Activated CD4-positive, alpha-beta T cell treated with anti-CD3 and anti-CD28 coated beads for 48 hours (primary cell): ENCODE data around the gene TMEM100.

Experiments
- DNase-seq: peaks from one replicate; pipeline ENCODE4 v3.0.0-alpha.2; 2020

Gene TMEM100, protein sequence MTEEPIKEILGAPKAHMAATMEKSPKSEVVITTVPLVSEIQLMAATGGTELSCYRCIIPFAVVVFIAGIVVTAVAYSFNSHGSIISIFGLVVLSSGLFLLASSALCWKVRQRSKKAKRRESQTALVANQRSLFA

DNA sequence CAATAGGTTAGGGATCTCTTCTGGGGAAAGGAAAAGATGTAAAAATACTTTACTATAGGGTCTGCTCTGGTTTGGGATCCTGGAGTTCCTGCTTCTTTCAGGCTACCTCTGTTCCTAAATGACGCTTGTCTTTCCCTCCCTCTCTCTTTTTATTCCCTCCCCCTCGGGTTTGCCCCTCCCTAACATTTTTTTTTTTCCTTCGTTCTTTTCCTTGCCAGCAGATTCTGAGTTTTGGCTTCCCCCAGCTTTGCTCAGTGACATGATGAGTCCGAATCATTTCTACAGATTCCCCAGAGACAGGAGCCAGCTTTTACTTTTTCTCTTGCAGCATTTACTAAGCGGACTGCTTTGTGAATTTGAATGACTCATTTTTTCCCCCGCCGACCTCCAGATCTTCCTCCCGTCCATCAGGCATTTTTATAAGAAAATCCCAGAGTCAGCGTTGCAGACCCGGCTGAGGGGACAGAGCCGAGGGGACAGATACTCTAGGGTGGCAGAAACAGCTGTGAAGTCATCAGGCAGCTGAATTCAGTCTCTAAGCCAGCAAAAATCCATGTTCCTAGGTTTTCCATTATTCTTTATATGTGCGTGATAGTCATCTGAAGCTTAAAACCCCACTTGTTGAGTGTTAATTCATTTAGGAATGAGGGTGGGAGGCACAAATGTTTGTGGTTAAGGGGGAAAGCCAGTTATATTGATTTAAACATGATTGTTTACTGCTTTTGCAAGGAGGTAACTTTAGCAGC is at the start of gene TMEM100:
TSS of gene TMEM100 (minus strand) at position 123 of the 746 bp plus-strand sequence. CDS start 1,794 bp downstream, outside the sequence.
- DNase-seq = no peak

DNA sequence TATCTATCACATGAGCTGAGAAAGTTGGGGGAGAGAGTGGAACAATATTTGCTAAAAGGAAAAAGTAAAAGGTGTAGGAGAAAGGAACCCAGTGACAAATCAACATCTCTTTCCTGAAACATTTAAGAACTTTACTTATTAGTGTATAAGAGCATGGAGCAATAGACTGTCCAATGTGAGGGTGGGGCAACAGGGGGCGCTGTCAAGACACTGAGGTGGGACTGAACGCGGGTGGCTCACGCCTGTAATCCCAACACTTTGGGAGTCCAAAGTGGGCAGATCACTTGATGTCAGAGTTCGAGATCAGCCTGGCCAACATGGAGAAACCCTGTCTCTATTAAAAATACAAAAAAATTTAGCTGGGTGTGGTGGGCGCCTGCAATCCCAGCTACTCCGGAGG is 49.4 kb upstream of the TMEM100 start:
- DNase-seq = no peak

DNA sequence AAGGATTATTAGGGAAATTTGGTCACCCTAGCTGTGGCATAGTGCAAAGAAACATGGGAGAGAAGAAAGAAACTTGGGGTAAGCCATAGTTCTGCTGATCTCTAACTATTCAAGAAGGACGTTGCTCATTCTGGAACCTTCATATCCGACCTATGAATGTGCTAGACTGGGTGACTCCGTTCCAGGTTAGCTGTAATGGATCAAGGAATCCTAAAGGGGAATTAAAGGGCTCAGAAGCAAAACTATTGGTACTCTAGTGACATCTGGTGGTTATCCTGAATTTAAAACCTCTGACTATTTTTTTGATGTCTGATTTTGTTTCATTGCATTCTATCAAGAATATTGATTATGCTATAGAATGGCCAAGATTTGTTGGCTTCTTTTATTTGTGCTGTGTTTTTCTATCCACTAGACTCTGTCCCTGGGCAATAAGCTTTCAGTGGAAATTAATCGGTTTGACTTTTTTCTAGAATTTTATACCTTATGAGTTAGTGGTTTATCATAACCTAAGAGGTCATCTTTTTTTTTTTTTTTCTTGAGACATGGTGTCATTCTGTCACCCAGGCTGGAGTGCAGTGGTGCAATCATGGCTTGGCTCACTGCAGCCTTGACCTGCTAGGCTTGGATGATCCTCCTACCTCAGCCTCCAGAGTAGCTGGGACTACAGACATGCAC is 47.7 kb upstream of the TMEM100 start:
- no peak for DNase-seq

DNA sequence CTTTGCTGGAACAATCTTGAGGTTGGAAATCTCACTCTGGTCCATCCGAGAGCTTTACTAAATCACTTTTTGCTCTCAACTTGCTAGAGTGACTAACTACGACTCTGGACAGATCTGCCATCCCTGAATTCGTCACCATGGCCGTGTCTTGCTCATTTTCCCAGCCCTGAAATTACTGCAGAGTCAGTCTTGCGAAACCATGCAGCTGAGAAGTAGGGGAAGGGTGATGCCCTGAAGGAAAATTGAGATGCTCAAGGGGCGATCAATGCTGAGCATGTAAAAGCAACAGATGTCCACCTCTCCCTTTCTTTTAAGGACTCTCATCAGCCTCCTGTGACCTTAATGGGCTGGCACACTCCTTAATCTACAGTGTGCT is 46.9 kb upstream of the TMEM100 start:
- no peak for DNase-seq

DNA sequence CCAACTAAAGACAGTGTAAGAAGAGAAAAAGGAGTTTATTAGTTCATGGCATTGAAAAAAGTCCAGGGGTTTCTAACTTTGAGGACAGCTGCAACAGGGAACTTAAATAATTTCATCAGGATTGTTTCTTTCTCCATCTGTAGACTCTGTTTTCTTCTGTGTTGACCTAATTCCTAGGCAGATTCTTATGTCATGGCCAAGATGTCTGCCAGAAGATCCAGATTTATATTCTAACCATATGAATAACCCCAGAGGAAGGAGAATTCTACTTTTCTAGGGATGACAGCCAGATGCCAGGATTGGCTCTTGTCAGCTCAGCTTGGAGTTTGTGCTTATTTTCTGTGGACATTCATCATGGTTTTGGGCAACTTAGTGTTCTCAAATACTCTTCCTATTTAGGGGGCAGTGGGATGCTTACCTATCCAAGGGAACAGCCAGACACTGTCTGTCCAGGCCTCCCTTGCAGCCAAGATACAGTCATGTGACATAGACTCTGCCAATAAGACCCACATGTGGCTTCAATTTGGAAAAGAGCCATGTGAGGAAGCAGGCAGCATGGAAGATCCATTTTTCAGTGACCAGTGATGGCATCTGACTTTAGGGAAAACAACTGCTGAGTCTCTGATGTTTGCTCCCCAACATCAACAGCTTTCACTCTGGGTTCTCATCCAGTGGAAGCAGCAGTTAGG is 46.4 kb upstream of the TMEM100 start:
- DNase-seq = no peak

DNA sequence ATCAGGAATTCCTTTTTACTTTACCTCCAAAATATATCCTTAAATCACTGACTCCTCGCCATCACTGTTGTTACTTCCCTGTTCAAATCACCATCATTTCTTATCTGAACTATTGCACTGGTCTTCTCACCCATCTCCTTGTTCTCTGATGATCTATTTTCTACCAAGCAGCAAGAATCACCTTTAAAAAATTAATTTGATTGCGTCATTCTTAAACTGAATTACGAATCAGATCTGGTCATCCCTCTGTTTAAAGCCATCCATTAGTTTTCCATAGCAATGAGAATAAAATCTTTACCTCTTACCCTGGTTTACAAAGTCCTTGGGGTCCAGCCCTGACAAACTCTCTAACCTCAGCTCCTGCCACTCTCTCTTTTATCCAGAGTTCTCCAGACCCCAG is 42.8 kb upstream of the TMEM100 start:
- DNase-seq = no peak

DNA sequence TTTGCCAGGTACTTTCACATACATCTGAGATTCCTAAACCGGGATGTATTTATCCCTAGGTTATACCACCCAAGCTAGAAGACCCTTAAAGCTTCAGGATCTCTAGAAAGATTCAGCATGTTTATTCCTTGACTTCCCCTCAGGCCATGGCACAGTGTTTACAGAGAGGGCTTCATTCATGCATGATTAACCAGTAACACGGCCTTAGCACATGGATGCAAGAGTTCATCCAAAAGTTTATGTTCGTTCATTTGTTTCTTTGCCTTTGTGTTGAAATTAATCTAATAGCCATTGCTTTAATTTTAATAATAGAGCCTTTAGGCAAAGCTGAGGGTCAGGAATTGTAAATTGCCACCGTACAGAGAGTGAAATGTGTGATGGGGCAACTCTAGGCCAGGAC is 41.9 kb upstream of the TMEM100 start:
- DNase-seq = no peak

DNA sequence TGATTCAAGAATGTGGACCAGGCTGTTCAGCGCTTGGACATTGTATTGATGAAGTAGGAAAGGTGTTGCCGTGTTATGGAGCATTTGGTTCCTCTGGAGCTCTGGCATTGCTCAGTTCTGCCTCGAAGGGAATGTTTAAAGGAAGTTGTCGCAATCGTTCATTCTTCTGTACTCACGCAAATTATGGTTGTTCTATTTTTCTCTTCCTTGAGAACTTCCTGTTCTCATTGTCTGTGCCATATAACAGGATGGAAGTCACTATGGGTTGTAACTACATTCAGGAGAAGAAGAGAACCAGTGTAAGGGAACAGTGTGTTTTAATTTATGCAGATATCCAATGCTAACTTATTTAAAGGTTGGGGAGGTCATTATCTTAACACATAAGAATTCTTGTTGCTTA is 41.2 kb upstream of the TMEM100 start:
- DNase-seq = no peak

DNA sequence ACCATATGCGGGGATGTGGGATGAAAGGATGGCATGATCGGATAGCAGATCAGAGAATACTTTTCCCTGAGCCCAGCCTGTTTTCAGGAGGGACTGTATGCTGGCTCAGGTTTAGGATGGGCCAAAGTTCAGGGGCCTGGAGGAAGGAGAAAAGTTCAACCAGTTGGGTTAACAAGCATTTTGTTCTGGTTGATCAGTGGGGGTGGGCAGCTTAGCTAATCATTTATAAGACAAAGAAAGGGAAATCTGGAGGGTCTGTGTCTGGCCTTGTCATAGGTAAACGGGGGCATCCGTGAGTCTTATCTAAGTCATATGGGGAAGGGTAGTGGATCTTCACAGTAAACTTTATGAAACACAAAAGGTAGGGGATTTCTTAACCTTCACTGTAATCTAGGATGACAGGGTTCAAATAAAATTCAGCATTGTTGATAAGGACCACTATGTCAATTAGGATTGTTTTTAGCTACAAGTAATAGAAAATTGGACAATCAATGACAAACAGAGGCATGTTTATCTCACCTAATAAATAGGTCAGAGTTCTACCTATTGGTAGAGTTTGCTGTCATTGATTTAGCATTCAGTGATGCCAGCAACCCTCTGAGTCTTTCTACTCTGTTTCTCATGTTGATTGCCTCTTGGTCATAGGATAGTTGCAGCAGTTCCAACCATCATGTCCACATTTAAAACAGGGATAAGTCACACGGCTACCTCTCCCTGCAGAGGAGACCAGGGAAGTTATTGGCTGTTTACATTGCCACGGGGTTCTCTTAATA is 39.6 kb upstream of the TMEM100 start:
- DNase-seq = no peak

DNA sequence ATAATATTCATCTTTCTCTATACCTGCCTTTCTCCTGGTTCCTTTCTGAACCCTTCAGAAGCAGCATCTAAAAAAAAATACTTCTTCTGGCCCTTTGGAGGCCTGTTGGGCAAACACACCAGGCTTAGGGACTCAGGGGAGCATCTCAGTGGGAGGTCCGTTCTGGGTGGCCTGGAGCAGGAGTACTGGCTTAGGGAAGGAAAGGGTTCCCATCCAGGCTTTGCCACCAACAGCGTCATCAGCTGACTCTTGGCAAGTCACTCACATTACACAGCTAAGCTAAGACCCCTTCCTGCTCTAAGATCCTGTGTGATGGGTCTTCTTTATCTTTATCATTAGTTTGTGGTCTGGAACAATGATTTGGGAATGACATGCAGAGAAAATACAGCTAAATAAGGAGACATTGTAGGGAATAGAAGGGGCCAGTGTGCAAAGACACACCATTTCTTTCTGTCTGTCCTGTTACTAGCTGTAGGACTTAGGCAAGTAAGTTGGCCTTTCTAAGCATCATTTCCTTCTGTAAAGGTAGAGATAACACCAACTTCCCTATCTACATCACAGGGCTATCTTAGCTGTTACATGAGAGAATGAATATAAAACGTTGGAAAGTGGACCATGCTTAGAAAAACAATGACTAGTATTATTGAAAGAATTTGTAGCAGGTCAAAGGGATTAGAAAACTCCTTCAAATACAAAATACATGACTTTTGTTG is 38.1 kb upstream of the TMEM100 start:
- DNase-seq = no peak

DNA sequence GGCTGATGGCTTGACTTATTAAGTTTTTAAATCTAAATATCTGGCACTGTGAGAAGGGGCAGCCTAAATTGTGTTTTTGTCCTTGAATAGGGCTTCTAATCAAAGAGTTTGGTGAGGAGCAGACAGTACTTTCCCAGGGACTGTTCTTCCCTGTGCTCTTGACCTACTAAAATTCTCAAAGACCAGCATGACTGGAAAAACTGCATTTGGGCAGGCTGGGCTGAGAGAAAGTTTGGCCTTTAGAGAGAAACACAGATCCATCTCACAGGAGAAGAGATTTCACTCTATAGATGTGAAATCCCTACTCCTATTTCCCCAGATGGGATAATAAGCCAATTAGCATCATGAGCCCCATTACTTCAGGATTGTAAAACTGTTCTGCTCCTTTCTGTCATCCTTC is 35.5 kb upstream of the TMEM100 start:
- DNase-seq = no peak

DNA sequence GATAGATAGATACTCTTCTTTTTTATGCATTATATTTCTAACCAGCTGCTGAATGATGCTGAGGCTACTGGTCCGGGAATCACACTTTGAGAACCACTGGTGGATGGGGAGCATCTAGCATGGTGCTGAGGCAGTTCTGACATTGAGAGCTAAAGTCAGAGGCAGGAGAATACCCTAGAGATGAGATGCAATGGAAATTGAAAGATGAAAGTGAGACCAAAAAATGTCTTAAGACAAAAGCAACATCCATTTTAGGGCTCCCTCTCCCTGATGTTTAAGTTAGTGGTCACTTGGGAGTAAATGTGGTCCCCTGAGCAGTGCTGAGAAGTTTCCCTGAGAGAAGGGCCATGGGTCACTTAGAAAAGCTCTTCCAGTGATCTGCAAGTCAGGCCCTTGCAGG is 35.0 kb upstream of the TMEM100 start:
- DNase-seq = no peak

DNA sequence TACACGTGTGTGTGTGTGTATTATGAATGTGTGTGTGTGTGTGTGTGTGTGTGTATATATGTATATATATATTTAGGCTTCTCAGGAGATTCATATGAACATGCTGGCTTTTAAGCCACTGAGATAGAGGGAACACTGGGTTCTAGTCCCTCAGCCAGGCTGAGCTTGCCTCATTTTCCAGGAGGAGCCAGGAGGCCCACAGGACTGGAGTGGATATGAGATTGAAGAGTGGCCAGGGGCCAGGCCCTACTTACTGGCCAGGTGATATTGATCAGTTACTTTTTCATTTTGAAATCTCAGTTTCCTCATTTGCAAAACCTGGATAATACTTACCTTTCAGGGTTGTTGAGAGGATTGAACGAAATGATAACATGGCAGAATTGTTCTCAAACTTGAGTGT is 34.0 kb upstream of the TMEM100 start:
- no peak for DNase-seq

DNA sequence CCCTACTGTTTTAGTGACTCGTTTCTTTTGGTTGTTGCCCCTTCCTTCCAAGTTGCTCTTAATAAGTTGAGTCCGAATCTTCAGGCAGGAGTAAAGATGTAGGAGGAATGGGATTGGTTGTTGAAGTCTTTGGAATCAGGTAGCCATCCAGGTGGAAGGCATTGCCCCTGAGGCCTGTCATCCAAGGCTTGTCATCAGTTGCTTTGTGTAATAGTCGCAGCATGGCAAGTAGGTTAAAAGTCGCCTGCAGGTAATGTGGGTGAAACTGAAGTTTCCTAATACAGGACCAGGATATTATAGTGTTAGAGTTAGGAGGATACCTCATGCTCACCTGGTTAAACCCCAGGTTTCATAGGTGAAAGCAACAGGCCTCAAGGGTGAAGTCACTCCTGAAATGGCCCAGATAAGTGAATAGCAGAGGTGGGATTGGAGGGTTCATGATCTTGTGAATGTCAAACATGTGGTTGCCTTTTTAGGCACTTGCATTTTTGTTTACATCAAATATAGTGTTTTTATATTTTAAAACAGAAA is 29.1 kb upstream of the TMEM100 start:
- DNase-seq = no peak

DNA sequence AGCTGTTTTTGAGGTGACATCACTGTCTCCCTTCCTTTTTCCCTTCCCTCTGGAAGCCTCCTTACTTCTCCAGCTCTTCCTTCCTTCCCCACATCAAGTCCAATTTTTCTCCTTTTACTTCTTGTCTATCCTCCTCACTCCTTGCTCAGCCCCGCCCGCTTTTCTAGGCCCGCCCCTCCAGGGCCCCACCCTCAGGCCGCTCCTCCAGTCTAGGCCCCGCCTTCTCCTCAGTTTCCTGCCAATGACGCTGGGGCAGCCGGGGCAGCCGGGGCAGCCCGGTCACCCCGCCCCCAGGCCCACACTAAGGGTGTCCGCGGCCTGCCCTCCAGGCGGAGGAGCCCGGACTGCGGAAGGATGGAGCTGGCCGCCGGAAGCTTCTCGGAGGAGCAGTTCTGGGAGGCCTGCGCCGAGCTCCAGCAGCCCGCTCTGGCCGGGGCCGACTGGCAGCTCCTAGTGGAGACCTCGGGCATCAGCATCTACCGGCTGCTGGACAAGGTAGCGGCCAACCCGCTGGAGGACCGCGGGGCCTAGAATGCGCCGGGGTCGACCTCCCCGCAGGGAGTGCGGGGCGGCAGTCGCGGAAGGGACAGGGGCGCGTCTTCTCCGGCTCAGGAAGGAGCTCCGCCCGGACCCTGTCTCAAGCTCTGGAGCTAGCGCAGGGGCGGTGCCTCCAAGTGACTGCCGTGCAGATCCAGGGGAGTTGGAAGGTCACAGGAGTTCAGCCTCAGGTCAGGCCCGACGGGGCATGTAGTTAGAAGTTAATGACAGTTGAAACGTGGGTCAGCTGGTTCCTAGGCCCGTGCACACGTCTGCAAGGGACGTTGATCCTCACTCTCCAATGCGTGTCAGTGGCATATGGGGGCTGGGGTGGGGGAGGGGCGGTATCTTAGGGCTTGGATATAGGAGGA is 28.3 kb upstream of the TMEM100 start, which contains the start of gene PCTP:
TSS of gene PCTP (plus strand) at position 302 of the 908 bp plus-strand sequence. CDS start at position 355, 53 bp downstream.
- DNase-seq = peak; percentile 93

DNA sequence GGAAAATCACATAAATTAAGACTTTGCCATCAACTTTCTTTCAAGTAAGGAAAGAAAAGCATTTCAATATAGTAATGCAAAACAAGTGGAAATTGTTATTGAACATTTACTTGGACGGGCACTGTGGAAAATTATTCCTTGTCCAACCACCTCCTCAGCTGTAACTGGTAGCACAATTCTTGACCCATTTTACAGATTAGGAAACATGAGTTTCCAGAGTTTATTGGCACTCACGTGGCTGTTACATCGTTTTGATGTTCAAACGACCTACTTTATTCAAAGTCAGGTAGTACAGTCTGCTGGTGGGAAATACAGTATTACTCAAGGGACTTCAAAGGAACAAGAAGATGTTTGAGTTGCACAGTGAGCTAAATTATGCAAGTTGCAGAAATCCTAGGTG is 27.3 kb upstream of the TMEM100 start:
- no peak for DNase-seq

DNA sequence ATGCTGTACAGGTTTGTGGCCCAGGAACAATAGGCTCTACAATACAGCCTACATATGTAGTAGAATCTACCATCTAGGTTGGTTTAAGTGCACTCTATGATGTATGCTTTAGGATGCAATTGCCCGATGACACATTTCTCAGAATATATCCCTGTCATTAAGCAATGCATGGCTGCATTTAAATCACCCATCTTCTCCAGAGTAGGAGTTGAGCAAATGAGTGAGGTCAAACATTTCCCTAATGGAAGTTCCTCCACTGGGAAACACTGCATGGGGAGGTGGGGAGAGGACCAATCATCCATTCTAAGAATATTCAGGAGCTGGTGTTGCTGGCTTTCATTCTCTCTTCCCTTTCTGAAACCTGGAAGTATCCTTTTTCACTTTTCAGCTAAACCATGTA is 26.2 kb upstream of the TMEM100 start:
- DNase-seq = no peak

DNA sequence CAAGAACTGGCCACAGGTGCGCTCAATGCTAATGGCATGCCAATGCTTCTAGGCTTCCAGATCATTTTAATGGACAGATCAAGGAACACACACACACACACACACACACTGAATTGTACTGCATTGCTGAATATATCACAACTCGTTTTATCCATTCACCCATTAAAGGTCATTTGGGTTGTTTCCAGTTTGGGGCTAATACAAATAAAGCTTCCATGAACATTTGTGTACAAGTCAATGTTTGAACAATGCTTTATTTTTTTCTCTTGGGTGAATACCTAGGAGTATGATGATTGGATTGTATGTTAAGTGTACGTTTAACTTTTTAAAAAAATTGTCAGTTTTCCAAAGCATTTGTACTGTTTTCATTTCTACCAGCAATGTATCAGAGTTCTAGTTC is 24.5 kb upstream of the TMEM100 start:
- no peak for DNase-seq

DNA sequence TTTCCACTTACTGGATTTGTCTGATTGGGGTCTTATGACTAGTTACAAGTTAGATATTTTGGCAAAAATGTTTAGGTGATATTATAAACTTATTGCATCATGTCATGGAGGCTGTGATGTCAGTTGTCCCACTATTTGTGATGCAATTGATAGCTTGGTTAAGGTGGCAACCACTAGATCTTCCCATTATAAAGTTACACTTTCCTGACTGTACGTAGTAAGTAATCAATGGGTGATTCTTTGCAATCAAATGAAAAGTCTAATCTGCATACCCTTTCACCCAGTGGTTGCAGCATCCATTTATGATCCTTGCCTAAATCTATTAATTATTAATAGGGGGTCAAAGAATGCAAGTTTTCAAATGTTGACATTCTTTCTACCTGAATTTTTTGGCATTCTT is 23.8 kb upstream of the TMEM100 start:
- no peak for DNase-seq

DNA sequence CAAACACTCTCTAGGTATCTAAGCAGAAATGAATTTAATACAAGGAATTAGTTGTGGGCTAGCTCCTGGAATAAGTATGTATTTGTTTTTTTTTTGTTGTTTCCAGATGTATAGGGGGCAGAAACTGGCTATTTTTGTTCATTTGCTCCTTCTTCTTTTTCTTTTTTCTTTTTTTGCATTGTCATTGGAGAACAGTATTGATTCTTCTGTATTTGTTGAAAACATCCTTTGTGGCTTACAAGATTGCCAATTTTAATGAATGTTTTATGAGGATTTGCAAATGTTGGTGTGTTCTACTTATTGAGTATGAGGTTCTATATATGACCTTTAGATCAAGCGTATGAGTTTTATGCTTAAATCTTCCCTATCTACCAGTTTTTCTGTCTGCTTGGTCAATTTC is 22.6 kb upstream of the TMEM100 start:
- no peak for DNase-seq
